ENCODE results near the gene FBXW11.
A peak's percentile ranks its signal among the peaks of the same experiment; 100 is the strongest.
"Not testable (repeated sequence)": the region's sequence is repeated elsewhere in the genome, so short reads cannot be mapped to it uniquely, and the experiment has no call there.

Gene FBXW11

GRCh38 chr5:171908638-171909037 lies 97.8 kb downstream of the FBXW11 start:
- no peak for DNase-seq (ENCODE audit: low read depth)

DNA sequence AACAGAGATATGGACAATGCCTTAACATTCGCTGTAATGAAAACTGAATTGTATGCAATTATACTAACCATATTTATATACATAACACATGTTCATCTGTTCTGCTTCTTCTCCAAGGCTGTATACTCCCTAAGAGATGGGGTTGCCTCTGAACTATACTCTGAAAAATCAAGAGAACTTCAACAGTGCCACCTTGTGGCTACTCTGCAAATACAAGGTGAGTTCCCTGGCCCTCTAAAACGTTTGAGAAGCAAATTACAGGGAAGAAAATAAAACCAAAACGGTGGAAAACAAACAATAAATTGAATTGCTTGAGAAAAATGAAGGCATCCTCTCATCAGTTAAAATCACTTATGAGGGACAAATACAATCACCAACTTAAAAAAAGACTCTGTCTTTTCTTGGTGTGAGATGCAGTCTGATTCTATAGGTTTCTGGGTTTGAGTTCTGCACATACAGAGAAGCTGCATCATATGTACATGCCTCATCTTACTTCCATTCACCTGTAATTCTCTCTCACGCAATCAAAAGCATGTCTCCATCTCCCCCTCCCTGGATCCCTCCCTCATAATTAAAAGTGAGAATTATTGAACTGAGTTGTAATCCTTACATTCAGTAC lies 98.6 kb downstream of the FBXW11 start:
- peak; percentile 27 for DNase-seq (ENCODE audit: low read depth)

DNA sequence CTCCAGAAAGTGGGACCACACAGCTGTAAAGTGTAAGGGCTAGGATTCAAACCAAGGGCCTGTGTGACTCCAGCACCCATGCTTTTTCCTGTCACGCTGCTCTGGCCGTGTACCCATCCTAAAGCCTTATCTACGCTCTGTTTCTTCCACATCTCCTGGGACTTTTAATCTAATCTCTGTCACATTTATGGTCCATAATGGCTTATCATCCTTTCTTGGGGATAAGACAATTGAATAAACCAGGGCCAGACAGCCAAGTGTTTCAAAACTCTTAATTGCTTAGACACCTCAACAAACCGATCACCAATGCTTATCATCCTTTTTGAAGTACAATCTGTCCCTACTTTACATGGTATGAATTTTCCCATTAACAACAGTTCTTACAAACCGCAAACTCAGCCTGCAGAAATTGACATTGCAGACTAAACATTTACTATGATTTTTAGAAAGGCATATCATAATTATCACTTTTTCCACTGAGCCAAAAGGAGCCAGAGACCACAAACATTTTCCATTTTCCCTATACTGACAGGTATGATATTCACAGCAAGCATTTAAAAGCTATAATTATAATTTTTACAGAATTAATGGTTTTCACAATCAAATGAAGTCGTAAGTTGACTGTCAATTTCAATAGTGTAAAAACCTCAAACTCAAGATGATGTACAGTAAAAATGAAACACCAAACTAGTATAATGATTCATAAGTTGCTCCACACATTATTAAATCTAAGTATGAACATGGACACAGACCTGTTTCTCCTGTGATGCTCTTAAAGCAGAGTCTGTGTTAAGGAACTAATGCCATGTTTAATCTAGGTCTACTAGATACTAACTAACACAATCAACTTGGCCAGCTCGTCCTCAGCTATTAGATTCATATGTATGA lies 99.5 kb downstream of the FBXW11 start:
- DNase-seq (ENCODE audit: low read depth): no peak

DNA sequence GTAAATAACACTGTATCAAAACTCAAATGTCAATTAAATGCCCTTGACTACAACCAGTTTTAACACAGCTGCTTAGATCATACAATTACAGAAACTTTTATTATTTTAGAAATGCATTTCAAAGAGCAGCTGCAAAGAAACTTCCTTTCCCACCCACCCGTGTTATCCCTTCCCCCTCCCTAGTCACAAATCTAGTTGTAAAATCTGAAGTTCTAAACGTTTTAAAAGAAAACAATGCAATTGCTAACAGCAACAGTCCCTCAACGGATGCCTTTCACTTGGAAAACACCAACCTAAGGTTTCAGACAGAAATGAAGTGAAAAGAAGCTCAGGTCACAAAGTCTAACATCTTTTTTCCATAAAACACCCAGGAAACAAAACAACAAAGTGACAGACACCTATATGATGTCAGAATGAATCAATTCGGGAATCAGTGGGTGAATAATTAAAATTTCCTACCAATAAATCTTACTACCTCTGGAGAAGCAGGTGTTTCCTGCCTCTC lies 100.3 kb downstream of the FBXW11 start:
- DNase-seq (ENCODE audit: low read depth): no peak

DNA sequence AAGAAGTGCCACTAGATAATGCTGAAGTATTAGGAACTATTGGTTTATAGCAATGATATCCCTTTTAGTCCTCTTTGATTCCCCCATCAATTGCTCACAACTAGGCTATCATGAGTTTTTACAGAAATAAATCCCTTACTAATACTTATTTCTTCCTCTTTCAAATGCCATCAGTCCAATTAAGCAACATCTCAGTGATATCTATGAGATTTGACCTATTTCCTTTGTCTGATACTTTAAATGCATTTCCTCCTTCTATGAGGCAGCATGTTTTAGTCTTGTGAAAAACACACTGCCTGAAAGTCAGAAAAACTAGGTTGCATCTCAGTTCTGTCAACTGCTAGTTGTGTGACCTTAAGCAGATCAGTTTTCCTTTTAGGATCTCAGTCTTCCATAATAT lies 101.6 kb downstream of the FBXW11 start:
- DNase-seq (ENCODE audit: low read depth): no peak

- no peak for DNase-seq (ENCODE audit: low read depth)
Observed at GRCh38 chr5:171901764-171902163, 104.7 kb downstream of the FBXW11 start.

DNA sequence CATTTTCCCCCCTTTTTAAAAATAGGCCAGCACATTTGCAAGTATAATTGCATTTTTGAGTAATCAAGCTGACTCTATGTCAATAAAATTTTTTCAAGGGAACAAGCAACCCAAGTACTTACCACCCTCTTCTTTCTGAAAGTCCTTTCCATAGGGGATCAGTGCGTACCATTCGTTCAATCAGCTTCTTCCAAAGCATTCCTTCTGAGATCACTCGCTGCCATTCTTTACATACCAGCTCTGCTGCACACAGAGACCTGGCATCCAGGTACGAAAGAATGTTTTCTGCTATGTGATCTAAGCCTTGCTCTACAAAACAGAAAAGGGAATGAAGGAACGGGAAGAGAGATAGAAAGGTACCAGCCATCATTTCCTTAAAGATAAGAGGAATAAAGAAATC lies 106.6 kb downstream of the FBXW11 start:
- DNase-seq (ENCODE audit: low read depth): no peak

DNA sequence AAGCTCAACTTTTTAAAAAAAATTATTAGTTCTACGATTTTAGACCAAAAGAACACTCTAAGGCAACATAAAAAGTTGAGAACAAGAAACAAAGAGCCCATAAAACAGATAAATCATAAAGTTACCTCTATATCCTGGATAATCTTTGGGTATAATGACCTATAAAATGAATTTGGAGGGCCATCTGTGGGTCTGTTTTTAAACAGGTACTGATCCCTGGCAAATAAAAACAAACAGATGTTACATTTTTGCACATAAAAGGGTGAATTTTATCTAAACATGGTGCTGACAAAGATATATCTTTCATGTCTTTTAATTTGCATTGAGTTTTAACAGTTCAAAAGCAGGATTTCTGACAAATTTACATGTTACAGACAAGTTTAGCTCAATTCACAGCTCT lies 107.6 kb downstream of the FBXW11 start:
- no peak for DNase-seq (ENCODE audit: low read depth)

- no peak for DNase-seq (ENCODE audit: low read depth)
Observed at GRCh38 chr5:171898386-171898785, 108.1 kb downstream of the FBXW11 start.

DNA sequence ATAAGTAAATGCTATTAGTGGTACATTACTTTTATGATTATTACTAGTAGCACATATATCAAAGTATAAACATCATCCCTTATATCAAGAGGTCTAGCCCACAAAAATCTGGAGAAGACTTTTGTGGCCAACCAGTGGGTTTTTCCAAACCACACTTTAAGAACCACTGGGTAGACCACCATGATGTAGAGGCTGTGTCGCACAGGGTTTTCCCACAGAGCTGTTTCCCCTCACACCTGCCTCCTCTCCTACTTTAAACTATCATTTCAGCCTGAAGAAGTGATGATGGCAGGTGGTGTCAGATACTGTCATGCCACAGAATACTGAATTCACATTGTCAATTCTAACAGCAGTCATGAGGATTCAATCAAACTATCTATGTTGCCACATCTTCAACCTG lies 109.2 kb downstream of the FBXW11 start:
- no peak for DNase-seq (ENCODE audit: low read depth)

DNA sequence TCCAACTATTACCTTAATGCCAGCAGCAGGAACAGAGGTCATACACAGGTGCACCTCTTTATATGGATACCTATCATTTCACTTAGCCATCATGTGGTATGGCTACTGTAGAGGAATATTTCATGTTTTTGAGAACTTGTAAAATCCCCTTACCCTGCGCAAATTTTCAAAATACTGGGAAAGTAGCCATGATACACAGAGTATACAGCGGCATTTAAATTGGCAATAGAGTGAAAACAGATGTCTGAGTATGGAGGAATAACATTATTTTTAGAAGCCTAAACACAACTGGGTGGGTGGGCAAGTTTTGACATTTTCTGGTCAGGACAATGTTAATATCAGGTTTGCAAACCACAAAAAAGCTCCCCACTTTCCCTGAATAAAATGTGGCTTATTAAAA lies 111.4 kb downstream of the FBXW11 start:
- no peak for DNase-seq (ENCODE audit: low read depth)

DNA sequence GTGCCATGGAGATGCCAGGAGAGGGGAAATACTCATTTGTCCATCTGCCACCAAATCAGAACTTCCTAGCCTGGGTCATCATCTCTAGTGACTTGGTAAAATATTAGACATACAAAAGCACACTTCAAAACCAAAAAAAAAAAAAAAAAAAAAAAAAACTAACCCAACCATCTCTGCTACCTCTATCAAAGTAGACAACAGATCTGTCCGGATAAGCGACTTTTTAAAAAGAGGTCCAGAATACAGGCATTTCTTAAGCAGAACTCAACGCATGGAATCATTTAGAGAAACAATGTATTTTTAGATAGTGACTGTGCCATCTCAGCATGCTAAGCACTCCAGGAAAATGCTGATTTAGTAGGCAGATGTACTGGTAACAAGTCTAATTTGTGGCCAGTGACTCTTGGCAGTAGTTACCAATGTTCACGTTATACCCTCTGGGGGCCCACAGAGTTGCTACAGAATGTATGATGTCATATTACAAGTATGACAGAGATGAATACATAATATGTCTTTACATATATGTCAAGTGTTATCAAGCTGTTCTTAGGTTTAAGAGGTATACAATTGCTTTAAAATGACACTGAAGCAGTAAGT lies 113.0 kb downstream of the FBXW11 start:
- no peak for DNase-seq (ENCODE audit: low read depth)

GRCh38 chr5:171891595-171891994 lies 114.8 kb downstream of the FBXW11 start:
- no peak for DNase-seq (ENCODE audit: low read depth)

DNA sequence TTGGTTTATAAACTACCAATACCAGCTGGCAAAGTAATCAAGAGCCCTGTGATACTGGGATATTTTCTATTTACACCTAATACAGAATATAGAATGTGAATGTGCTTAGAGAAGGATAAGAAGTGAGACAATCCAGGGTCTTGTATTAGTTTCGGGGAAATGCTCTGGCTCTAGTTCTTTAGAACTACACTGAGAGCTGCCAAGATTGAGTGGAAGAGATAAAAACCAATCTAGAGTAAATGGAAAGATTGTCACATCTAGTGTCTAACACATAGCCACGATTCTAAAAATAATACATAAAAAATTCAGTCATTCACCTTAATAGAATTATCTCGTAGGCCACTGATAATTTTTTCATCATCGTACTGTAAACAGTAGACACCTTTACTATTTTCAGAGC lies 115.3 kb downstream of the FBXW11 start:
- no peak for DNase-seq (ENCODE audit: low read depth)

GRCh38 chr5:171888051-171888481 lies 118.4 kb downstream of the FBXW11 start:
- DNase-seq (ENCODE audit: low read depth): no peak

GRCh38 chr5:171886037-171886436 lies 120.4 kb downstream of the FBXW11 start:
- DNase-seq (ENCODE audit: low read depth): not testable (repeated sequence)

- no peak for DNase-seq (ENCODE audit: low read depth)
Observed at GRCh38 chr5:171882118-171882517, 124.3 kb downstream of the FBXW11 start.

GRCh38 chr5:171874234-171874633 lies 132.2 kb downstream of the FBXW11 start:
- DNase-seq (ENCODE audit: low read depth): no peak

DNA sequence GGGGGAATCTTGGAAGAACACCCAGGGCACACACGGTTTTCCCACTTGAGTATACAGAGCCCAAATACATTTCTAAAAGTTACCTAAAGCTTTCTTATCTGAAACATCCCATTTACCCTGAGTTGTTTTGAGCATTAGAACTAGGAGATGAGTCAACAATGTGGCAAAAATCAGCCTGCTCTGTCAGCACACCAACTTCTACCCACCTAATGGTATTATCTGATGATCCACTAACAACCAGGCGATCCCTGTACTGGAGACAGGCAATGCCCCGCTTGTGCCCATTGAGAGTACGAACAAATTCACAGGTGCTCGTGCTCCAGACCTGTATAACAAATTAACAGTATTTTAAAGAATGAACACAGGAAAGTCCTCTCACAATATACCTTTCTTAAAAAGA lies 133.8 kb downstream of the FBXW11 start:
- no peak for DNase-seq (ENCODE audit: low read depth)

DNA sequence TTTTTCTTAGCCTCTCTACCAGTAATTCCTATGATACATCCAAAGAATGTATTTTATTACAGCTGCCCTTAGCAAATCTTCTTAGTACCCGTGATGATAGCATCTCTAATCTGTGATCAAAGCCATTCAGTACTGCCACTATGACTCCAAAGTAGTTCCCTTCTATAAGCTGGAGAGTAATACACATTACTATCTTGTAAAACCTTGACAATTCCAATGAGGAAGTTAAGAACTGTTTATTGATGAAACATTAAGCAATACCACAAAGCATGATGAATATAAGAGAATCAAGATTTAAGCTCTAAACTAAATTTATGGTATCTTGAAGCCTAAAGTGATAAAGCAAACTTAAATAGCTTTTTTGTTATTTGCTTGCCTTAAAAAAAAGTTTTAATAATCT lies 134.7 kb downstream of the FBXW11 start:
- DNase-seq (ENCODE audit: low read depth): no peak

- DNase-seq (ENCODE audit: low read depth): no peak
Observed at GRCh38 chr5:171869956-171870355, 136.5 kb downstream of the FBXW11 start.

GRCh38 chr5:171868236-171868635 lies 138.2 kb downstream of the FBXW11 start:
- DNase-seq (ENCODE audit: low read depth): no peak

DNA sequence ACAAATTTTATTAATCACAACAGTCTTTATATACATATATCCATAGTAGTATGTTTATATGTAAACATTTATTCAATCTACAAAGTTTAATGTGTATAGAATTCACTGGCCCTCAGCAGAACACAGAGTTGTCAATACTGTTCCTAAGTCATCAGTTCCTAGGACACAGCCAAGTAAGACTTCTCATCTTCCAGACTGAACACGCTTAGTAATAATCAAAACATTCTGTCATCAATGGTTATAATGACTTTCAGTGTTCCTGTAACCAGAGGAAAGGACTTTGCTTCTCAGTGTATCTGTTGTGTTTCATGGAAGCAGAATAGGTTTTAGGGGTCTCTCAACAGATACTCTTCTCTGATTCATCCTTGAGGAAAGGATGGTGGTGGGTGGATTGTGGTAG lies 138.7 kb downstream of the FBXW11 start:
- DNase-seq (ENCODE audit: low read depth): no peak

Data from activated gamma-delta T cell treated with anti-CD3 and anti-CD28 coated beads, Interleukin-2, amount 50 U/mL, for 16 hours (primary cell).